ENCODE results near the gene SIM2.

DNA sequence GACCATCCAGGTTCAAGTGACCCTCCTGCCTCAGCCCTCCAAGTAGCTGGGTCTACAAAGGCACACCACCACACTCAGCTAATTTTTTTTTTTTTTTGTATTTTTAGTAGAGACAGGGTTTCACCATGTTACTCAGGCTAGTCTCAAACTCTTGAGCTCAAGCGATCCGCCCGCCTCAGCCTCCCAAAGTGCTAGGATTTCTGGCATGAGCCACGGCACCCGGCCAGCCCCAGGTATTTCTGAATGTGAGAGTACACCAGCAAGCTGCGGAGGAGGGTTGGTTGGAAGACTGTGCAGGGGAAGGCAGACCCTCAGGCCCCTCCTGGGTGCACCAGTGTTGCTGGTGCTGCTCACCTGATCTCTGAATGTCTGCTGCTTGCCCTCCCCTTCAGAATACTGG is 33.1 kb upstream of the SIM2 start:
- TF ChIP-seq, protein P1, sequence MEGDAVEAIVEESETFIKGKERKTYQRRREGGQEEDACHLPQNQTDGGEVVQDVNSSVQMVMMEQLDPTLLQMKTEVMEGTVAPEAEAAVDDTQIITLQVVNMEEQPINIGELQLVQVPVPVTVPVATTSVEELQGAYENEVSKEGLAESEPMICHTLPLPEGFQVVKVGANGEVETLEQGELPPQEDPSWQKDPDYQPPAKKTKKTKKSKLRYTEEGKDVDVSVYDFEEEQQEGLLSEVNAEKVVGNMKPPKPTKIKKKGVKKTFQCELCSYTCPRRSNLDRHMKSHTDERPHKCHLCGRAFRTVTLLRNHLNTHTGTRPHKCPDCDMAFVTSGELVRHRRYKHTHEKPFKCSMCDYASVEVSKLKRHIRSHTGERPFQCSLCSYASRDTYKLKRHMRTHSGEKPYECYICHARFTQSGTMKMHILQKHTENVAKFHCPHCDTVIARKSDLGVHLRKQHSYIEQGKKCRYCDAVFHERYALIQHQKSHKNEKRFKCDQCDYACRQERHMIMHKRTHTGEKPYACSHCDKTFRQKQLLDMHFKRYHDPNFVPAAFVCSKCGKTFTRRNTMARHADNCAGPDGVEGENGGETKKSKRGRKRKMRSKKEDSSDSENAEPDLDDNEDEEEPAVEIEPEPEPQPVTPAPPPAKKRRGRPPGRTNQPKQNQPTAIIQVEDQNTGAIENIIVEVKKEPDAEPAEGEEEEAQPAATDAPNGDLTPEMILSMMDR (IDR thresholded peaks at IDR 0.05) = no peak
- TF ChIP-seq EZH2 (IDR thresholded peaks at IDR 0.05; ENCODE audit: borderline replicate concordance, insufficient read depth, low read depth, low read length, poor library complexity, severe bottlenecking) = no peak

Data from B cell (primary cell).